ENCODE results near the gene GRB7. TPM values are rescaled to one million over a fixed set of nuclear protein-coding genes. Genes with fewer than 3 reads are reported as not detected.
"Not testable (repeated sequence)": the region's sequence is repeated elsewhere in the genome, so short reads cannot be mapped to it uniquely, and the experiment has no call there.

Gene GRB7
- total RNA-seq, 1 donor from 2014 or later = not detected

DNA sequence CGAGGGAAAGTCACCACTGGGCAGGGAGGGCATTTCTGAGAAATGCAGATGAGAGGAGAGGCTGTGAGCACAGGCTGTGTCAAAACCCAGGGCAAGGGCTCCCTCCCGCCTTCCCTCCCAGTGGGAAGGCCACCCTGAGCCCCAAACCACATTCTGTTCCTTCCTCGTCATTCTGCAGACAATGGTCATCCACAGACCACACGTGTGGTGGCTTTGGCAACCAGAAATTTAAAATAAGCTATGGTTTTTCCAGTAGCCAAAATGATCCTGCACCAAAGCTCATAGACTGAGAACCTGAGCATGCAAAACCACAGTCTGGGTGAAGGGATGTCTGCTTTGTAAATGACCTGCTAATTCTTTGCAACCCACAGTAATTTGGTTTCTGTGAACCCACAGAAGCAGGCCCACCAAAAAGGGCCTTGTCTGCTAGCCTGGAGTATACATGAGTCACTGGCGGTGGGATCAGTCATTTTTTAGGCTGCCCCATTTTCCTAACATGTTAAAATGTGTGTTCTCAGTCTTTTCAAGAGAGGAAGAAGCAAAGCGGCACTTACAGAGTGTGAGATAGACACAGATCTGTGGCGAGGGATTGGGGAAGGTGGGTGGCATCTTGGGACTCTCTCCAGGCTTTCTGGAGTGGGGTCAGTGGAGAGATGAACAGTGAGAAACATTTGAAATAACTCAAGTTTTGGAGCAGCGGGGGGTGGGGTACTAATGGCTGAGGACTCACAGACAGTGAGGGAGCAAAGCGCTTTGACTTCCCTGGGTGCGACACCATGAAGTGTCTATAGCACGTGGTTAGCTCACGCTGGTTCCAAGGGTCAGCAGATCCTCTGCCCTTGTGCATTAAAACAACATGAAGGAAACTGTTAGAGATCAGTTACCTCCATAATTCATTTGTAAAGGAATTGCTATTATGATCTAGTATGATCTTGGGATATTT, 20.5 kb downstream of the GRB7 start:
- no peaks in the 10 kb centered on the region for H3K36me3 Mint-ChIP-seq (ENCODE audit: low read depth)
- no peak for DNase-seq (ENCODE audit: low read depth, low spot score)
- H3K27ac Mint-ChIP-seq (ENCODE audit: unreplicated experiment) = no peak overlapping the region
- H3K4me3 Mint-ChIP-seq = no peak overlapping the region
- no peaks in the 10 kb centered on the region for H3K4me1 Mint-ChIP-seq
- peaks cover 61% of the 10 kb centered on the region for H3K27me3 Mint-ChIP-seq (ENCODE audit: low read depth)
- H3K9me3 Mint-ChIP-seq = no peaks in the 10 kb centered on the region
- TF ChIP-seq, protein P1, sequence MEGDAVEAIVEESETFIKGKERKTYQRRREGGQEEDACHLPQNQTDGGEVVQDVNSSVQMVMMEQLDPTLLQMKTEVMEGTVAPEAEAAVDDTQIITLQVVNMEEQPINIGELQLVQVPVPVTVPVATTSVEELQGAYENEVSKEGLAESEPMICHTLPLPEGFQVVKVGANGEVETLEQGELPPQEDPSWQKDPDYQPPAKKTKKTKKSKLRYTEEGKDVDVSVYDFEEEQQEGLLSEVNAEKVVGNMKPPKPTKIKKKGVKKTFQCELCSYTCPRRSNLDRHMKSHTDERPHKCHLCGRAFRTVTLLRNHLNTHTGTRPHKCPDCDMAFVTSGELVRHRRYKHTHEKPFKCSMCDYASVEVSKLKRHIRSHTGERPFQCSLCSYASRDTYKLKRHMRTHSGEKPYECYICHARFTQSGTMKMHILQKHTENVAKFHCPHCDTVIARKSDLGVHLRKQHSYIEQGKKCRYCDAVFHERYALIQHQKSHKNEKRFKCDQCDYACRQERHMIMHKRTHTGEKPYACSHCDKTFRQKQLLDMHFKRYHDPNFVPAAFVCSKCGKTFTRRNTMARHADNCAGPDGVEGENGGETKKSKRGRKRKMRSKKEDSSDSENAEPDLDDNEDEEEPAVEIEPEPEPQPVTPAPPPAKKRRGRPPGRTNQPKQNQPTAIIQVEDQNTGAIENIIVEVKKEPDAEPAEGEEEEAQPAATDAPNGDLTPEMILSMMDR (conservative IDR thresholded peaks at IDR 0.05) = no peak

DNA sequence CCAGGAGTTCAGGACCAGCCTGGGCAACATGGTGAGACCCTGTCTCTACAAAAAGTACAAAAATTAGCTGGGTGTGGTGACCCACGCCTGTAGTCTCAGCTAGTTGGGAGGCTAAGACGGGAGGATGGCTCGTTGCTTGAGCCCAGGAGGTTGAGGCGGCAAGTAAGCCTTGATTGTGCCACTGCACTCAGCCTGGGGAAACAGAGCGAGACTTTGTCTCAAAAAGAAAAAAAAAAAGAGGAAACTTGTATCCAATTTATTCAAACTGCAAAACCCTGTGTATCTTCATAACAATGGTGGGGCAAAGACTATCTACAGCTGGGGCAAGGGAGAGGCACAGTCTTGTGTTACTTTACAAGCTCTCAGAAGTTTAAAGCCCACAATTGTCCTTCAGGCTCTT, 21.5 kb downstream of the GRB7 start:
- Mint-ChIP-seq H3K4me3 (no peak overlapping the region), H3K9me3 (no peaks in the 10 kb centered on the region), H3K36me3 (ENCODE audit: low read depth) (no peaks in the 10 kb centered on the region), H3K27ac (ENCODE audit: unreplicated experiment) (no peak overlapping the region), H3K27me3 (ENCODE audit: low read depth) (peaks cover 59% of the 10 kb centered on the region), H3K4me1 (no peaks in the 10 kb centered on the region)
- no peak for DNase-seq (ENCODE audit: low read depth, low spot score)
- TF ChIP-seq, protein P1 (conservative IDR thresholded peaks at IDR 0.05) = no peak

DNA sequence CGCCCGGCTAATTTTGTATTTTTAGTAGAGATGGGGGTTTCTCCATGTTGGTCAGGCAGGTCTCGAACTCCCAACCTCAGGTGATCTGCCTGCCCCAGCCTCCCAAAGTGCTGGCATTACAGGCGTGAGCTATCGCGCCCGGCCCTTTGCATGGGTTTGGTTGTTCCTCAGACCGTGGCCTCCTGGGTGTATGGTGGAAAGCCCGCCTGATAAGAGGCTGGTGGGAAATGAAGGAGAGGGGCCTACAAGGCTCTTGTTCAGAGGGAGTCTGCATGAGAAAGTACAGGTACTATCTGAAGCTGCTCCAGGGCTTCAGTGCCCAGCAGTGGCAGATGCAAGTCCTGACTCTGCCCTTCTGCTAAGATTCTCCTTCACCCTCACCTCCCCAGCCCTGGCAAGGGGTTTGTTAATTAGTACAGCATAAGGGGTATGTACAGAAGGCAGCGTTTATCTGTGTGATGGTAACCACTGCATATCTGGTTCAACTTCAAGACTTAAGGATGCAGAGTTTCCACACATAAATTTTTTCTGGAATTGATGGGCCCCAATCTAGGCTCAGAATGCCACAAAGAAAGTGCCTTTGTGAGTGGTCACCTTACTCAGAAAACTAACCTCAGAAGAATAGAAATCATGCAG, 24.2 kb downstream of the GRB7 start:
- Mint-ChIP-seq H3K36me3 (ENCODE audit: low read depth) (no peaks in the 10 kb centered on the region), H3K27me3 (ENCODE audit: low read depth) (peaks cover 58% of the 10 kb centered on the region), H3K4me1 (no peaks in the 10 kb centered on the region), H3K27ac (ENCODE audit: unreplicated experiment) (no peak overlapping the region), H3K4me3 (no peak overlapping the region), H3K9me3 (no peaks in the 10 kb centered on the region)
- TF ChIP-seq, protein P1 (conservative IDR thresholded peaks at IDR 0.05) = no peak
- DNase-seq (ENCODE audit: low read depth, low spot score) = no peak

DNA sequence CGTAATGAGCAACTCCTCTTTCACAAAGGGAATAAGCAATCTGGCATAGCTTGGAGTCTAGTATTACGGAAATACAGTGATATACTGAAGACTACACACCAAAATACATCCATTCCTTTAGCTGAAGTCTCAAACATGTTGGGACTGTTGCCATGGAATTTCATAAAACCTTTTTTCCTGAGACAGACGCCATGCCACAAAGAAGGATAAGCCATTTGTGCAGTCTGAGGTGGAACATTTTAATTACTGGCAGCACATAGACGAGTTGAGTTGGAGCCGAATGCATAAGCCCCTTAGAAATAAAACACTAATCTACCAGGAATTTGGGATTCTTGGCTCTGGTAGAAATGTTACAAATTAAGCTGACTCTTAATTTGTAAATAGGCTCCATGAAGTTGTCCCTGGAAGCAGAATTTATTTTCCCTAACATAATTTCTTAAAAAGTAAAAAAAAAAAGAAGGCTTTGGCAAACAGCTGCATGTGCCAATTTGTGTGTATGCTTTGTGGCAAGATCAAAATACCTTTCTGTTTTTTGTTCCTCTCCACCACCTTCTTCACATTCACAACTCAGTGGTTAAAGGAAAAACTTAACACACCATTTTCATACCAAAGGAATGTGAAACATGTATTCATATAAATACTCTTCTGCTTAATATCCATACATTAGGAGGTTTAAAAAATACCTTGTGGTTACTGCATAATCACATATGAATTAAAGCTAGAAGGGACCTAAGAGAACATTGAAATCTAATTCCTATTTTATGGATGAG, 25.5 kb downstream of the GRB7 start:
- Mint-ChIP-seq H3K4me3 (no peak overlapping the region), H3K27ac (ENCODE audit: unreplicated experiment) (no peak overlapping the region), H3K9me3 (no peaks in the 10 kb centered on the region), H3K36me3 (ENCODE audit: low read depth) (no peaks in the 10 kb centered on the region), H3K27me3 (ENCODE audit: low read depth) (peaks cover 54% of the 10 kb centered on the region), H3K4me1 (no peaks in the 10 kb centered on the region)
- TF ChIP-seq, protein P1 (conservative IDR thresholded peaks at IDR 0.05) = no peak
- no peak for DNase-seq (ENCODE audit: low read depth, low spot score)

DNA sequence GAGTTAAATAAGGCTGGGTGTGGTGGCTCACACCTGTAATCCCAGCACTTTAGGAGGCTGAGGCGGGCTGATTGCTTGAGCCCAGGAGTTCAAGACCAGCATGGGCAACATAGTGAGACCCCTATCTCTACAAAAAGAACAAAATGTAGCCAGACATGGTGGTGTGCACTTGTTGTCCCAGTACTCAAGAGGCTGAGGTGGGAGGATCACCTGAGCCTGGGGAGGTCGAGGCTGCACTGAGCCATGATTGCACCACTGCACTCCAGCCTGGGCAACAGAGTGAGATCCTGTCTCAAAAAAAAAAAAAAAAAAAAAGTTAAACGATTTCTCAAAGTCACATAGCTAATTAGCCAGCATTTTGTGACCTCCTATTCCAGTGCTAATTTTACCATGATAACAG, 26.4 kb downstream of the GRB7 start:
- not testable (repeated sequence) for DNase-seq (ENCODE audit: low read depth, low spot score); H3K4me1 Mint-ChIP-seq; H3K9me3 Mint-ChIP-seq; H3K36me3 Mint-ChIP-seq (ENCODE audit: low read depth); H3K4me3 Mint-ChIP-seq; H3K27ac Mint-ChIP-seq (ENCODE audit: unreplicated experiment)
- H3K27me3 Mint-ChIP-seq (ENCODE audit: low read depth) = peaks cover 46% of the 10 kb centered on the region
